Thyroid gland (tissue), 4 donors: ENCODE measurements around the gene MAPK11. TPM values are rescaled to one million over a fixed set of nuclear protein-coding genes. Genes with fewer than 3 reads are reported as not detected.

Source experiments
- DNase-seq, 2 donors: peaks; one replicate each; pipeline ENCODE4 v3.0.0-alpha.2; 2019
- H3K27ac ChIP-seq, 3 donors: fragments of 200-600 bp; sonication (generic); 1 replicate in 2 of 3; 2 replicates in 1 of 3; pipeline ENCODE4 v1.5.1; 2016 to 2019; ENCODE audit warnings: mild to moderate bottlenecking in 1 of 3, moderate library complexity in 1 of 3
- H3K27me3 ChIP-seq: fragments of 200-600 bp; sonication (generic); one replicate; pipeline ENCODE4 v1.5.1; 2019
- H3K36me3 ChIP-seq, 2 donors: fragments of 200-600 bp; sonication (generic); one replicate each; pipeline ENCODE4 v1.5.1; 2016 to 2019
- H3K4me1 ChIP-seq, 2 donors: fragments of 200-600 bp; sonication (generic); one replicate each; pipeline ENCODE4 v1.5.1; 2017 to 2019
- H3K4me3 ChIP-seq, 3 donors: fragments of 200-600 bp; sonication (generic); replicated peaks in 1 of 3; 1 replicate in 2 of 3; 2 replicates in 1 of 3; pipeline ENCODE4 v1.5.1; 2016; ENCODE audit warnings: mild to moderate bottlenecking in 1 of 3
- H3K9me3 ChIP-seq: fragments of 200-600 bp; sonication (generic); one replicate; pipeline ENCODE4 v1.5.1; 2017
- POLR2A ChIP-seq, 2 donors: fragments of 450-650 bp; IDR thresholded peaks; one replicate each; pipeline ENCODE4 v1.6.1; 2017; ENCODE audit warnings: antibody characterized with exemption in 2 of 2, mild to moderate bottlenecking in 2 of 2, moderate library complexity in 1 of 2
- WGBS, 2 donors: methylation state at CpG; one replicate each; pipeline ENCODE4 v1.1.5; 2017; 5-methylcytosine and 5-hydroxymethylcytosine counted together
- intact Hi-C: fragments of 100-400 bp; cut with DNase I; formaldehyde crosslinking; loops from one replicate; pipeline ENCODE4 v1.15.1; 2023
- total RNA-seq, 4 donors: library from RNA; depleted of rRNA; stranded (reverse); fragments of >200 nt; gene quantifications; one replicate each; pipeline ENCODE4 v1.2.3, GENCODE V29; 2016
- TF ChIP-seq, protein P1 (sequence below), 6 experiments: fragments of 200-600 bp in 3 of 6; fragments of 450-650 bp in 3 of 6; sonication (generic) in 3 of 6; IDR thresholded peaks; one replicate each; pipeline ENCODE4 v1.5.1; 2016 to 2019; ENCODE audit warnings: antibody characterized with exemption in 6 of 6, mild to moderate bottlenecking in 2 of 6, inconsistent platforms in 1 of 6, moderate library complexity in 1 of 6

Gene MAPK11
- total RNA-seq, 4 donors from 2014 or later: 2.8 to 4.7 (median 4.0) TPM

DNA sequence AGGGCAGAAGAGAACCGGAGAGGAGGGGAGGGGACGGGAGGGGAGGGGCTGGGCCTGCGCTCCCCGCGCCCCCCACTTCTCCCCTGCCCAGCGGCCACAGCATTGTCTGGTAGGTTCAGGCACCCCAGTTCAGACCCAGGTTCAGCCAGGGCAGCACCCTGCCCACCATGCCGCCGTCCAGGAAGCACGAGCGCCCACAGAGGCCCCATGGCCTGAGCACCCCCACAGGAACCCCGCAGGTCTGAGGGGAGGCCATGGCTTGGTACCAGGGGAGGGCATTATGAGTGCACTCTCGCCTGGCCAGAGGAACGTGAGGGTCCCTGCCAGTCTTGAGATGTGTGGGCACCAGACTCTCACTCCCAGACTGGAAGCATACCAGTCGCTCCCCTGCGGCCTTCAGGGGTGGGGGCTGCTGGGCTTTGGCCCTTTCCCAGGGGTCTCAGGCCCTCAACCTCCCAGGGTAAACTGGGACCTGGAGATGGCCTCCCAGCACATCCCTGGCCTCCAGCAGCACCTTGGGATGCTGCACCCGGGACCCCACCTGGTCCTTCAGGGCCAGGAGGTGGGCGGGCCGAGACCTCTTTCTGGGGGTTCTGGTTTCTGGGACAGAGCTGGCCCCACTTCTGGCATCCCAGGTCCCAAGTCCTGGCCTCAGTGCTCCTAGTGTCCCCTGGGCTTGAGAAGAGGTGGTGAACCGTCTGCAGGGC, 37.9 kb upstream of the MAPK11 start:
- peak in 1 of 2 donors; percentile 39 for DNase-seq
- WGBS, 2 donors: 24 to 36% methylated on average over 13 to 16 of the region's 19 CpGs
- TF ChIP-seq, protein P1, sequence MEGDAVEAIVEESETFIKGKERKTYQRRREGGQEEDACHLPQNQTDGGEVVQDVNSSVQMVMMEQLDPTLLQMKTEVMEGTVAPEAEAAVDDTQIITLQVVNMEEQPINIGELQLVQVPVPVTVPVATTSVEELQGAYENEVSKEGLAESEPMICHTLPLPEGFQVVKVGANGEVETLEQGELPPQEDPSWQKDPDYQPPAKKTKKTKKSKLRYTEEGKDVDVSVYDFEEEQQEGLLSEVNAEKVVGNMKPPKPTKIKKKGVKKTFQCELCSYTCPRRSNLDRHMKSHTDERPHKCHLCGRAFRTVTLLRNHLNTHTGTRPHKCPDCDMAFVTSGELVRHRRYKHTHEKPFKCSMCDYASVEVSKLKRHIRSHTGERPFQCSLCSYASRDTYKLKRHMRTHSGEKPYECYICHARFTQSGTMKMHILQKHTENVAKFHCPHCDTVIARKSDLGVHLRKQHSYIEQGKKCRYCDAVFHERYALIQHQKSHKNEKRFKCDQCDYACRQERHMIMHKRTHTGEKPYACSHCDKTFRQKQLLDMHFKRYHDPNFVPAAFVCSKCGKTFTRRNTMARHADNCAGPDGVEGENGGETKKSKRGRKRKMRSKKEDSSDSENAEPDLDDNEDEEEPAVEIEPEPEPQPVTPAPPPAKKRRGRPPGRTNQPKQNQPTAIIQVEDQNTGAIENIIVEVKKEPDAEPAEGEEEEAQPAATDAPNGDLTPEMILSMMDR (IDR thresholded peaks at IDR 0.05): no peak
- no peak for TF ChIP-seq POLR2A (IDR thresholded peaks at IDR 0.05)
- H3K9me3 ChIP-seq: no peaks in the 10 kb centered on the region
- H3K4me1 ChIP-seq: peaks cover 52 to 60% of the 10 kb centered on the region in 2 donors
- H3K27me3 ChIP-seq: no peaks in the 10 kb centered on the region
- no peak overlapping the region for H3K4me3 ChIP-seq
- H3K36me3 ChIP-seq: peaks cover 0 to 3% of the 10 kb centered on the region in 2 donors
- peak overlapping the region; percentile 58 to 89 (median 67) for H3K27ac ChIP-seq
- intact Hi-C loops: no loop called here

DNA sequence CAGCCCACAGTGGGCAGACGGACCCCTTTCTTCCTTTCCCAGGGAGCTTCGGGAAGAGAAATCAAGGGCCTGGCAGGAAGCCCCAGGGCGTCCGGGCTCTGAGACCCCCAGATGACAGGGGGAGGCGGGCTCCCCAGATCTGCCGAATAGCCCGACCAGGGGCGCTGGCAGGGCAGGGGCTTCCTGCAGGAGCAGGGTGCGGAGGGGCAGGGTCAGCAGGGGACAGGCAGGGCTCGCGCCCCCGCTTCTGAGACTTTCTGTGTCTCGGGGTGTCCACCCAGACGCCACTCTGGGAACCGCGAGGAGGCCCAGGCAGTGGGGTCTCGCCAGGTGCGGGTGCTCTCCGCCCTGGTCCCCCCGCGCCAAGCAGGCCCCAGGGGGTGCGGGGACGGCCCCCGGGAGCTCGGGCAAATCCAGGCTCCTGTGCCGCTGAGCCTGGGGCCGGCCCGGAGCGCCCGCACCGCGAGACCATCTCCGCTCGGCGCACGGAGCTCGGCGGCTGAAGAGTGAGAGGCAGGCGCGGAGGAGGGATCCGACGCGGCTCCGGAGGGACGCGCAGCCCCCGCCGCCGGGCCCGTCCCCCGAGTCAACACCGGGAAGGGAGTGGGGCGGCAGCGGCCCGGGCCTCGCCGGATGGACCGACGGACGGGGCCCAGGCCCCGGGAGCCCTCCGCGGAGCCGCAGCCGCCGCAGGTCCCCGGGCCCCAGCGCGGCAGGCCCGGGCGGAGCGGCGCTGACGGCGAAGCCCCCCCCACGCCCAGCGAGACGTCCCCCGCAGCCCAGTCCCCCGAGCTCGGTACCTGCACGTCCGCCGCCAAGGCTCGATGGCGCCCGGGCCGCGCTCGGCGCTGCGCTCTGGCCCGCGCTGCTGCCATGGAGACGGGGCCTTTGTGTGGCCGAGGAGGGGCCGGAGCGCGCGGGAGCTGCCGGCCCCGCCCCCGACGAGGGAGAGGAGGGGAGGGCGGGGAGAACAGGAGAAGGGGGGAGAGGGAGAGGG, 36.9 kb upstream of the MAPK11 start, which contains the start of gene PLXNB2:
Gene PLXNB2, minus strand, starts transcription at position 894 of the 997 bp plus-strand sequence. CDS start 17,062 bp downstream, outside the sequence.
- 0 to 1% methylated on average over 5 to 12 of the region's 105 CpGs for WGBS, 2 donors
- TF ChIP-seq POLR2A (IDR thresholded peaks at IDR 0.05): peak in 1 of 2 donors; percentile 91
- TF ChIP-seq, protein P1 (IDR thresholded peaks at IDR 0.05): no peak
- peaks cover 0 to 3% of the 10 kb centered on the region in 2 donors for H3K36me3 ChIP-seq
- peak within 1 kb of the TSS; percentile 68 to 97 (median 96) for H3K4me3 ChIP-seq
- DNase-seq: peak; percentile 87 to 88
- no peaks in the 10 kb centered on the region for H3K27me3 ChIP-seq
- H3K9me3 ChIP-seq: no peaks in the 10 kb centered on the region
- peaks cover 62 to 70% of the 10 kb centered on the region in 2 donors for H3K4me1 ChIP-seq
- H3K27ac ChIP-seq: peak within 1 kb of the TSS; percentile 92 to 98 (median 94)
- intact Hi-C loops: no loop called here

- WGBS, 2 donors: 0 to 1% methylated on average over 14 to 19 of the region's 21 CpGs
- intact Hi-C loops: no loop called here
These were observed 35.9 kb upstream of the MAPK11 start for GRCh38 chr22:50305923-50306566.

GRCh38 chr22:50305393-50305922, 35.3 kb upstream of the MAPK11 start:
- Histone ChIP-seq H3K27me3 (no peaks in the 10 kb centered on the region), H3K27ac (peak overlapping the region; percentile 92 to 98 (median 94)), H3K36me3 (peaks cover 0 to 3% of the 10 kb centered on the region in 2 donors), H3K9me3 (no peaks in the 10 kb centered on the region), H3K4me1 (peaks cover 74 to 79% of the 10 kb centered on the region in 2 donors), H3K4me3 (peak overlapping the region in 2 of 3 donors; percentile 26 to 87)
- TF ChIP-seq, protein P1 (IDR thresholded peaks at IDR 0.05): no peak
- TF ChIP-seq POLR2A (IDR thresholded peaks at IDR 0.05): no peak
- peak in 1 of 2 donors; percentile 24 for DNase-seq
- intact Hi-C loops: no loop called here
- 18 to 54% methylated on average over 3 to 14 of the region's 14 CpGs for WGBS, 2 donors

More at GRCh38 chr22:50305923-50306566, 35.9 kb upstream of the MAPK11 start:
- H3K4me3 ChIP-seq: peak overlapping the region; percentile 87 to 97 (median 96)
- peaks cover 72 to 79% of the 10 kb centered on the region in 2 donors for H3K4me1 ChIP-seq
- H3K9me3 ChIP-seq: no peaks in the 10 kb centered on the region
- TF ChIP-seq, protein P1 (IDR thresholded peaks at IDR 0.05): no peak
- peak in 1 of 2 donors; percentile 71 for TF ChIP-seq POLR2A (IDR thresholded peaks at IDR 0.05)
- no peaks in the 10 kb centered on the region for H3K27me3 ChIP-seq
- DNase-seq: peak; percentile 98 to 99
- peaks cover 0 to 3% of the 10 kb centered on the region in 2 donors for H3K36me3 ChIP-seq
- H3K27ac ChIP-seq: peak overlapping the region; percentile 92 to 98 (median 94)
